SK-N-SH treated with all-trans-retinoic acid at 6 μM for 48 hours (cell line): ENCODE measurements around the gene PPM1H.

Experiments used
- ARNTL ChIP-seq: fragments of 450-650 bp; formaldehyde crosslinking; IDR thresholded peaks from 2 replicates; pipeline ENCODE4 v1.5.0; 2020; ENCODE audit warnings: low read depth, mild to moderate bottlenecking, moderate library complexity, borderline replicate concordance
- BACH2 ChIP-seq: fragments of 250-450 bp; sonication (Bioruptor Pico); IDR thresholded peaks from 2 replicates; pipeline ENCODE4 v1.9.0; 2021; ENCODE audit warnings: mild to moderate bottlenecking, borderline replicate concordance
- CREB5 ChIP-seq: fragments of 250-450 bp; sonication (Bioruptor Pico); IDR thresholded peaks from 2 replicates; pipeline ENCODE4 v1.5.1; 2020; ENCODE audit warnings: low read depth, mild to moderate bottlenecking, moderate library complexity
- CSRNP3 ChIP-seq: fragments of 250-450 bp; sonication (Bioruptor Pico); IDR thresholded peaks from 2 replicates; pipeline ENCODE4 v1.5.1; 2021; ENCODE audit warnings: mild to moderate bottlenecking, moderate library complexity
- ISL1 ChIP-seq: fragments of 250-450 bp; sonication (Bioruptor Pico); IDR thresholded peaks from 2 replicates; pipeline ENCODE4 v2.1.2; 2022; ENCODE audit warnings: mild to moderate bottlenecking, moderate library complexity
- OSR1 ChIP-seq: fragments of 250-450 bp; sonication (Bioruptor Pico); IDR thresholded peaks from 2 replicates; pipeline ENCODE4 v1.8.0; 2022; ENCODE audit warnings: moderate library complexity, mild to moderate bottlenecking, inconsistent platforms
- PATZ1 ChIP-seq: fragments of 250-450 bp; sonication (Bioruptor Pico); IDR thresholded peaks from 2 replicates; pipeline ENCODE4 v1.8.0; 2020; ENCODE audit warnings: mild to moderate bottlenecking, moderate library complexity, borderline replicate concordance
- PPARA ChIP-seq: fragments of 250-450 bp; sonication (Bioruptor Pico); IDR thresholded peaks from 2 replicates; pipeline ENCODE4 v1.5.0; 2020; ENCODE audit warnings: mild to moderate bottlenecking, borderline replicate concordance
- RARB ChIP-seq: fragments of 250-450 bp; sonication (Bioruptor Pico); IDR thresholded peaks from 2 replicates; pipeline ENCODE4 v1.8.0; 2021; ENCODE audit warnings: mild to moderate bottlenecking, moderate library complexity
- TCF4 ChIP-seq: fragments of 250-450 bp; sonication (Bioruptor Pico); IDR thresholded peaks from 2 replicates; pipeline ENCODE4 v1.8.0; 2021; ENCODE audit warnings: mild to moderate bottlenecking, moderate library complexity, borderline replicate concordance
- TSHZ2 ChIP-seq: fragments of 250-450 bp; sonication (Bioruptor Pico); IDR thresholded peaks from 2 replicates; pipeline ENCODE4 v1.5.0; 2020; ENCODE audit warnings: mild to moderate bottlenecking, moderate library complexity
- ZFP3 ChIP-seq: fragments of 250-450 bp; sonication (Bioruptor Pico); IDR thresholded peaks from 2 replicates; pipeline ENCODE4 v1.5.0; 2020; ENCODE audit warnings: mild to moderate bottlenecking, moderate library complexity
- ZNF565 ChIP-seq: fragments of 450-650 bp; formaldehyde crosslinking; conservative IDR thresholded peaks from 2 replicates; pipeline ENCODE4 v1.5.0; 2020; ENCODE audit warnings: low read depth, mild to moderate bottlenecking, moderate library complexity
- ZNF70 ChIP-seq: fragments of 450-650 bp; formaldehyde crosslinking; IDR thresholded peaks from 2 replicates; pipeline ENCODE4 v1.5.0; 2020; ENCODE audit warnings: mild to moderate bottlenecking, moderate library complexity

- TF ChIP-seq ZNF565 (CRISPR knock-in tag) (no peak), ISL1 (CRISPR knock-in tag) (no peak), RARB (CRISPR knock-in tag) (no peak), PATZ1 (CRISPR knock-in tag) (no peak), ZNF70 (CRISPR knock-in tag) (no peak), TSHZ2 (CRISPR knock-in tag) (no peak), ZFP3 (CRISPR knock-in tag) (no peak), BACH2 (CRISPR knock-in tag) (no peak), CREB5 (no peak), TCF4 (CRISPR knock-in tag) (no peak), PPARA (CRISPR knock-in tag) (no peak), ARNTL (CRISPR knock-in tag) (no peak), OSR1 (no peak), CSRNP3 (CRISPR knock-in tag) (no peak)
These were observed 225.6 kb downstream of the PPM1H start for GRCh38 chr12:62709311-62709710.
